K562 (cell line): Measurements from ENCODE around the gene SHISAL2A. TPM values are rescaled to one million over a fixed set of nuclear protein-coding genes. Genes with fewer than 3 reads are reported as not detected.

Source experiments
- ATAC-seq: fragments of 200-7000 bp; cut with Tn5 transposase; 3 replicates; pipeline ENCODE4 v1.9.1; 2020; ENCODE audit warnings: moderate library complexity
- BruUV-seq: library from RNA; stranded (reverse); fragments of 400-500 nt; replicated peaks from 2 replicates; lab custom pipeline; 2021; lab: Mats Ljungman, UMichigan
- CTCF ChIA-PET: fragments of 300-600 bp; formaldehyde crosslinking; extraction: SDS; loops from one replicate; lab custom pipeline; 2021; ENCODE audit warnings: low intra/inter-chr PET ratio; lab: Yijun Ruan, JAX
- POLR2A ChIA-PET: fragments of 300-600, 350-650 bp; sonication (Branson Sonifier 250); formaldehyde crosslinking; extraction: SDS; loops from one replicate; lab custom pipeline; 2021; ENCODE audit warnings: antibody characterized with exemption, inconsistent platforms; lab: Yijun Ruan, JAX
- DNase-seq, 4 experiments: peaks; one replicate each; pipeline versions ENCODE4 v3.0.0 to v3.0.0-alpha.2; 2011 to 2018; ENCODE audit warnings: low spot score in 3 of 4, mixed read lengths in 3 of 4; ENCODE audit errors: extremely low read depth in 1 of 4
- FAIRE-seq: peaks from 2 replicates; lab custom pipeline; 2011; peaks lifted over from hg19 to GRCh38; lab: Jason Lieb, UNC
- H2AFZ ChIP-seq: 2 replicates; pipeline ENCODE4 v1.6.0; 2011; ENCODE audit warnings: low read depth, low read length, control low read depth, inconsistent platforms
- H3K27ac ChIP-seq: fragments of 200-600 bp; 3 replicates; pipeline ENCODE4 v1.8.0; 2011; ENCODE audit warnings: low read depth, mild to moderate bottlenecking, control low read depth, inconsistent platforms, low read length, moderate library complexity, mixed read lengths; ENCODE audit errors: extremely low read depth
- H3K27me3 ChIP-seq, 2 experiments: fragments of 300-600 bp in 1 of 2; 2 replicates in 1 of 2; 3 replicates in 1 of 2; pipeline versions ENCODE4 v1.6.0 to v1.8.0; 2011; ENCODE audit warnings: inconsistent platforms in 2 of 2, low read length in 2 of 2, mild to moderate bottlenecking in 1 of 2, mixed read lengths in 1 of 2, moderate library complexity in 1 of 2; ENCODE audit not compliant: control insufficient read depth in 2 of 2, insufficient read depth in 2 of 2
- H3K36me3 ChIP-seq: fragments of 300-600 bp; 3 replicates; pipeline ENCODE4 v1.8.0; 2011; ENCODE audit warnings: mild to moderate bottlenecking, low read length, inconsistent platforms; ENCODE audit not compliant: control insufficient read depth, insufficient read depth
- H3K4me1 ChIP-seq, 2 experiments: fragments of 200-600 bp in 1 of 2; replicated peaks in 1 of 2; 2 replicates in 1 of 2; 3 replicates in 1 of 2; pipeline versions ENCODE4 v1.5.1 to v1.8.0; 2011; ENCODE audit warnings: inconsistent platforms in 2 of 2, low read length in 2 of 2, mild to moderate bottlenecking in 1 of 2, mixed read lengths in 1 of 2, moderate library complexity in 1 of 2; ENCODE audit not compliant: control insufficient read depth in 2 of 2, insufficient read depth in 2 of 2
- H3K4me2 ChIP-seq: 2 replicates; pipeline ENCODE4 v1.6.1; 2011; ENCODE audit warnings: low read length, control low read depth, inconsistent platforms, mixed read lengths; ENCODE audit not compliant: insufficient read depth
- H3K4me3 ChIP-seq: fragments of 200-600 bp; sonication (generic), shearing (Covaris generic); 2 replicates; pipeline ENCODE4 v1.5.1; 2016; ENCODE audit warnings: control low read depth, inconsistent platforms
- H3K79me2 ChIP-seq: fragments of 200-600 bp; 3 replicates; pipeline ENCODE4 v1.8.0; 2011; ENCODE audit warnings: low read length, inconsistent platforms; ENCODE audit not compliant: control insufficient read depth, insufficient read depth
- H3K9ac ChIP-seq, 2 experiments: 2 replicates each; pipeline versions ENCODE4 v1.6.0 to v1.6.1; 2011; ENCODE audit warnings: low read depth in 2 of 2, low read length in 2 of 2, control low read depth in 1 of 2, inconsistent platforms in 1 of 2, mild to moderate bottlenecking in 1 of 2, mixed read lengths in 1 of 2; ENCODE audit not compliant: insufficient read depth in 1 of 2
- H3K9me1 ChIP-seq: one replicate; pipeline ENCODE4 v1.6.0; 2011; ENCODE audit warnings: inconsistent platforms, mild to moderate bottlenecking, low read length, moderate library complexity; ENCODE audit not compliant: control insufficient read depth, insufficient read depth
- H3K9me3 ChIP-seq: replicated peaks from 2 replicates; pipeline ENCODE4 v1.5.1; 2011; ENCODE audit warnings: low read depth, low read length, inconsistent platforms; ENCODE audit not compliant: control insufficient read depth, insufficient read depth
- H4K20me1 ChIP-seq: replicated peaks from 2 replicates; pipeline ENCODE4 v1.6.1; 2011; ENCODE audit warnings: low read length, inconsistent platforms, mixed read lengths; ENCODE audit not compliant: control insufficient read depth, insufficient read depth
- C11orf30 ChIP-seq: fragments of 450-650 bp; IDR thresholded peaks from 2 replicates; pipeline ENCODE4 v1.6.1; 2016; ENCODE audit warnings: low read depth, mild to moderate bottlenecking
- KLF13 ChIP-seq: fragments of 450-650 bp; IDR thresholded peaks from 2 replicates; pipeline ENCODE4 v1.6.1; 2016; ENCODE audit warnings: missing genetic modification characterization, low read depth, mild to moderate bottlenecking, missing compliant biosample characterization, moderate library complexity, borderline replicate concordance
- POLR3A ChIP-seq: IDR thresholded peaks from 2 replicates; pipeline ENCODE4 v1.6.1; 2011; ENCODE audit warnings: borderline replicate concordance, mild to moderate bottlenecking, moderate library complexity; ENCODE audit not compliant: insufficient read length, insufficient read depth; ENCODE audit errors: extremely low read depth
- PPARD ChIP-seq: fragments of 250-450 bp; sonication (Bioruptor Pico); IDR thresholded peaks from 2 replicates; pipeline ENCODE4 v1.8.0; 2022; ENCODE audit warnings: inconsistent platforms, mild to moderate bottlenecking, moderate library complexity
- SAP30 ChIP-seq: fragments of 200-600 bp; sonication (generic); IDR thresholded peaks from 2 replicates; pipeline ENCODE4 v1.6.1; 2012; ENCODE audit warnings: borderline replicate concordance, low read depth, mild to moderate bottlenecking, moderate library complexity, low read length, control low read depth, inconsistent platforms; ENCODE audit not compliant: insufficient read depth, poor library complexity, severe bottlenecking
- ZNF316 ChIP-seq: fragments of 450-650 bp; IDR thresholded peaks from 2 replicates; pipeline ENCODE4 v1.6.1; 2016
- ZNF699 ChIP-seq: fragments of 250-450 bp; sonication (Bioruptor Pico); IDR thresholded peaks from 2 replicates; pipeline ENCODE4 v1.8.0; 2021; ENCODE audit warnings: mild to moderate bottlenecking, moderate library complexity; ENCODE audit not compliant: insufficient replicate concordance
- WGBS: fragments of 100-300 bp; shearing (Covaris generic); methylation state at CpG from one replicate; pipeline ENCODE4 v1.1.6; 2016; ENCODE audit warnings: low coverage, mixed read lengths; ENCODE audit not compliant: insufficient coverage; ENCODE audit errors: missing lambda C conversion rate; 5-methylcytosine and 5-hydroxymethylcytosine counted together
- in situ Hi-C: fragments of 300-500 bp; cut with MboI; formaldehyde crosslinking; loops from 4 replicates; pipeline ENCODE4 v1.15.0; 2018; ENCODE audit warnings: inconsistent platforms, mixed read lengths
- intact Hi-C: fragments of 100-400 bp; cut with micrococcal nuclease; formaldehyde crosslinking; loops from 2 replicates; pipeline ENCODE4 v1.14.2; 2022
- polyA plus RNA-seq, 8 experiments: library from polyadenylated mRNA; depleted of rRNA in 4 of 8; stranded (reverse) in 5 of 8; unstranded in 3 of 8; fragments of >200 nt; fragmentation: Nextera tagmentation in 2 of 8; fragmentation: Illumina TruSeq in 1 of 8; extraction: Ambion mirVana in 2 of 8; extraction: Trizol in 1 of 8; gene quantifications; 2 replicates each; pipeline versions ENCODE4 v1.2.1 to v1.2.3, GENCODE V29; 2011 to 2014; ENCODE audit warnings: inconsistent platforms in 1 of 8, missing spikeins in 1 of 8
- total RNA-seq, 7 experiments: library from RNA; depleted of rRNA in 6 of 7; stranded (reverse); fragments of >200 nt in 6 of 7; fragmentation: Illumina TruSeq in 2 of 7; extraction: Trizol in 2 of 7; gene quantifications; 2 replicates each; pipeline versions ENCODE4 v1.2.1 to v1.2.3, GENCODE V29; 2011 to 2021; ENCODE audit warnings: low replicate concordance in 1 of 7
- TF ChIP-seq, protein P1 (sequence below): fragments of 250-450 bp; sonication (Bioruptor Pico); IDR thresholded peaks from 2 replicates; pipeline ENCODE4 v1.9.0; 2021; ENCODE audit warnings: mild to moderate bottlenecking
- TF ChIP-seq, protein P2 (sequence below): fragments of 450-650 bp; formaldehyde crosslinking; IDR thresholded peaks from 2 replicates; pipeline ENCODE4 v1.4.0; 2020; ENCODE audit warnings: mild to moderate bottlenecking, mixed read lengths

The SHISAL2A gene
- total and polyA plus RNA-seq, 9 of the 15 experiments (the other 6 are each of a cell fraction or from before 2014, with no cell fraction given), result 0.11 TPM; not detected in 8

DNA sequence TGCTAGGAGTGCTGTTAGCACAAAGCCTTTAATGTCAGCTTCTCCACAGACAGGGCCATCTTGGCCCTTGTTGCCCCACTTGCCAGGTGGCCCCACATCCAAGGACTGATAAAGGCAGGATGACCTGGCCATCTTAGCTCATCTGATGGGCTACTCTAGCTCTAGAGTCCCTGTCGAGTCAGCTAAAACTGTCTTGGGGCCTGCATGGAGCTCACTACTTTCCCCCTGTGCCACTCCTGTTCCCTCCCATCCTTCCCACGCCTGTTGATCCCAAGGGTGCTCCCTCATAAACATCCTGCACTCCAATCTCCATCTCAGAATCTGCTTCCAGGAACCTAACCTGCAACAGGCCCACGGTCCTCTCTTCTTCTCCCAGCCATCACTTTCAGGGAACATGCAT is 31.4 kb upstream of the SHISAL2A start:
- H4K20me1 ChIP-seq, result no peaks in the 10 kb centered on the region
- H3K4me2 ChIP-seq, result no peak overlapping the region
- intact Hi-C loops (no loop called here), in situ Hi-C loops (no loop called here)
- H3K9me3 ChIP-seq, result no peaks in the 10 kb centered on the region
- ATAC-seq, result no peak
- H3K4me3 ChIP-seq, result no peak overlapping the region
- POLR2A ChIA-PET, result interaction anchor here (0.7 to 1.0 kb wide), 3 partner anchors 10 to 37 kb away, joined by 3 to 5 read pairs (median 4); no protein-coding TSS in a partner anchor
- no peaks in the 10 kb centered on the region for H3K4me1 ChIP-seq
- TF ChIP-seq PPARD (CRISPR knock-in tag), result no peak
- TF ChIP-seq ZNF699, result no peak
- TF ChIP-seq POLR3A, result no peak
- TF ChIP-seq KLF13, result no peak
- peak; percentile 79 for TF ChIP-seq ZNF316
- TF ChIP-seq, protein P1, sequence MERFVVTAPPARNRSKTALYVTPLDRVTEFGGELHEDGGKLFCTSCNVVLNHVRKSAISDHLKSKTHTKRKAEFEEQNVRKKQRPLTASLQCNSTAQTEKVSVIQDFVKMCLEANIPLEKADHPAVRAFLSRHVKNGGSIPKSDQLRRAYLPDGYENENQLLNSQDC (CRISPR knock-in tag), result no peak
- TF ChIP-seq C11orf30, result peak; percentile 49
- TF ChIP-seq, protein P2, sequence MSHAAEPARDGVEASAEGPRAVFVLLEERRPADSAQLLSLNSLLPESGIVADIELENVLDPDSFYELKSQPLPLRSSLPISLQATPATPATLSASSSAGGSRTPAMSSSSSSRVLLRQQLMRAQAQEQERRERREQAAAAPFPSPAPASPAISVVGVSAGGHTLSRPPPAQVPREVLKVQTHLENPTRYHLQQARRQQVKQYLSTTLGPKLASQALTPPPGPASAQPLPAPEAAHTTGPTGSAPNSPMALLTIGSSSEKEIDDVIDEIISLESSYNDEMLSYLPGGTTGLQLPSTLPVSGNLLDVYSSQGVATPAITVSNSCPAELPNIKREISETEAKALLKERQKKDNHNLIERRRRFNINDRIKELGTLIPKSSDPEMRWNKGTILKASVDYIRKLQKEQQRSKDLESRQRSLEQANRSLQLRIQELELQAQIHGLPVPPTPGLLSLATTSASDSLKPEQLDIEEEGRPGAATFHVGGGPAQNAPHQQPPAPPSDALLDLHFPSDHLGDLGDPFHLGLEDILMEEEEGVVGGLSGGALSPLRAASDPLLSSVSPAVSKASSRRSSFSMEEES, result no peak
- no peak for TF ChIP-seq SAP30
- TF ChIP-seq, all 486 proteins: peak for 2
- WGBS, result 17% methylated on average over 3 of the region's 3 CpGs
- CTCF ChIA-PET, result no interaction called here
- no peaks in the 10 kb centered on the region for H3K9me1 ChIP-seq
- H2AFZ ChIP-seq, result no peak overlapping the region
- no peak for FAIRE-seq
- BruUV-seq, result no TSS peak
- no peaks in the 10 kb centered on the region for H3K36me3 ChIP-seq
- DNase-seq, result no peak
- H3K79me2 ChIP-seq, result no peaks in the 10 kb centered on the region
- H3K27me3 ChIP-seq, result no peaks in the 10 kb centered on the region
- H3K27ac ChIP-seq, result no peak overlapping the region
- no peak overlapping the region for H3K9ac ChIP-seq
